GM21825 (cell line): ENCODE data around the gene STEAP1.
"Not testable (repeated sequence)": the region's sequence is repeated elsewhere in the genome, so short reads cannot be mapped to it uniquely, and the experiment has no call there.

Experiments used
- ATAC-seq: cut with Tn5 transposase; IDR thresholded peaks from one replicate; pipeline ENCODE4 v1.9.1; 2021; ENCODE audit warnings: mild to moderate bottlenecking, moderate library complexity; ENCODE audit not compliant: unreplicated experiment

The STEAP1 gene

GRCh38 chr7:90173127-90173844 lies 19.0 kb downstream of the STEAP1 start:
- peak; percentile 87 for ATAC-seq

GRCh38 chr7:90175667-90176066 lies 21.4 kb downstream of the STEAP1 start:
- ATAC-seq, result no peak

GRCh38 chr7:90176195-90176594 lies 21.9 kb downstream of the STEAP1 start:
- ATAC-seq, result no peak

GRCh38 chr7:90178166-90178565 lies 23.9 kb downstream of the STEAP1 start:
- no peak for ATAC-seq

- ATAC-seq, result peak; percentile 96
Observed at GRCh38 chr7:90178679-90179278, 24.5 kb downstream of the STEAP1 start.

- no peak for ATAC-seq
Observed at GRCh38 chr7:90180011-90180585, 25.8 kb downstream of the STEAP1 start.

- no peak for ATAC-seq
Observed at GRCh38 chr7:90180649-90181048, 26.4 kb downstream of the STEAP1 start.

- no peak for ATAC-seq
Observed at GRCh38 chr7:90181485-90181884, 27.2 kb downstream of the STEAP1 start.

- ATAC-seq, result not testable (repeated sequence)
Observed at GRCh38 chr7:90186290-90186689, 32.0 kb downstream of the STEAP1 start.

GRCh38 chr7:90187507-90188050 lies 33.3 kb downstream of the STEAP1 start:
- ATAC-seq, result no peak

GRCh38 chr7:90188281-90188680 lies 34.0 kb downstream of the STEAP1 start:
- ATAC-seq, result peak; percentile 95

GRCh38 chr7:90190995-90191394 lies 36.7 kb downstream of the STEAP1 start:
- no peak for ATAC-seq

GRCh38 chr7:90191648-90192047 lies 37.4 kb downstream of the STEAP1 start:
- ATAC-seq, result no peak

- no peak for ATAC-seq
Observed at GRCh38 chr7:90192876-90193750, 38.8 kb downstream of the STEAP1 start.

GRCh38 chr7:90194911-90195809 lies 40.9 kb downstream of the STEAP1 start:
- no peak for ATAC-seq

GRCh38 chr7:90201500-90202195 lies 47.4 kb downstream of the STEAP1 start:
- no peak for ATAC-seq

GRCh38 chr7:90207956-90208355 lies 53.7 kb downstream of the STEAP1 start:
- ATAC-seq, result no peak

- no peak for ATAC-seq
Observed at GRCh38 chr7:90209776-90210175, 55.5 kb downstream of the STEAP1 start.

GRCh38 chr7:90210475-90210874 lies 56.2 kb downstream of the STEAP1 start:
- no peak for ATAC-seq
